Activated CD8-positive, alpha-beta memory T cell treated with anti-CD3 and anti-CD28 coated beads, Interleukin-2, amount 50 U/mL, for 1 hour (primary cell): ENCODE measurements around the gene ZMAT3.

ENCODE experiments used
- DNase-seq: peaks from one replicate; pipeline ENCODE4 v3.0.0-alpha.2; 2020; ENCODE audit errors: extremely low read depth

ZMAT3 gene

GRCh38 chr3:179021119-179021903 lies 50.3 kb downstream of the ZMAT3 start:
- no peak for DNase-seq

GRCh38 chr3:179020112-179020511 lies 51.5 kb downstream of the ZMAT3 start:
- DNase-seq: no peak

- DNase-seq: no peak
These were observed 52.8 kb downstream of the ZMAT3 start for GRCh38 chr3:179018808-179019207.

GRCh38 chr3:179016979-179017670 lies 54.5 kb downstream of the ZMAT3 start:
- DNase-seq: no peak

- peak; percentile 26 for DNase-seq
These were observed 56.0 kb downstream of the ZMAT3 start for GRCh38 chr3:179015551-179016020.

GRCh38 chr3:179005706-179006105 lies 65.9 kb downstream of the ZMAT3 start:
- no peak for DNase-seq

- no peak for DNase-seq
These were observed 66.4 kb downstream of the ZMAT3 start for GRCh38 chr3:179005213-179005612.

- no peak for DNase-seq
These were observed 71.0 kb downstream of the ZMAT3 start for GRCh38 chr3:179000659-179001058.

- no peak for DNase-seq
These were observed 71.5 kb downstream of the ZMAT3 start for GRCh38 chr3:179000144-179000543.

GRCh38 chr3:178996399-178996798 lies 75.2 kb downstream of the ZMAT3 start:
- no peak for DNase-seq

GRCh38 chr3:178990293-178990692 lies 81.3 kb downstream of the ZMAT3 start:
- DNase-seq: no peak

GRCh38 chr3:178989821-178990220 lies 81.8 kb downstream of the ZMAT3 start:
- DNase-seq: no peak

- no peak for DNase-seq
These were observed 83.9 kb downstream of the ZMAT3 start for GRCh38 chr3:178987745-178988144.

GRCh38 chr3:178986456-178986855 lies 85.2 kb downstream of the ZMAT3 start:
- DNase-seq: no peak

- no peak for DNase-seq
These were observed 89.5 kb downstream of the ZMAT3 start for GRCh38 chr3:178982137-178982536.

- no peak for DNase-seq
These were observed 96.3 kb downstream of the ZMAT3 start for GRCh38 chr3:178975320-178975719.

GRCh38 chr3:178971614-178972013 lies 100.0 kb downstream of the ZMAT3 start:
- no peak for DNase-seq

GRCh38 chr3:178969004-178969700 lies 102.5 kb downstream of the ZMAT3 start:
- DNase-seq: no peak
